HG03045 (cell line): Measurements from ENCODE around the gene KIAA0319L.
"Not testable (repeated sequence)": the region's sequence is repeated elsewhere in the genome, so short reads cannot be mapped to it uniquely, and the experiment has no call there.

Experiments used
- ATAC-seq: cut with Tn5 transposase; IDR thresholded peaks from one replicate; pipeline ENCODE4 v1.9.1; 2021; ENCODE audit warnings: mild to moderate bottlenecking, moderate library complexity; ENCODE audit not compliant: unreplicated experiment

KIAA0319L gene

GRCh38 chr1:35557118-35557610, at the start of gene KIAA0319L:
KIAA0319L (minus strand) TSS chr1:35557403; CDS start chr1:35554491, 2,912 bp downstream.
- ATAC-seq, result peak; percentile 79

DNA sequence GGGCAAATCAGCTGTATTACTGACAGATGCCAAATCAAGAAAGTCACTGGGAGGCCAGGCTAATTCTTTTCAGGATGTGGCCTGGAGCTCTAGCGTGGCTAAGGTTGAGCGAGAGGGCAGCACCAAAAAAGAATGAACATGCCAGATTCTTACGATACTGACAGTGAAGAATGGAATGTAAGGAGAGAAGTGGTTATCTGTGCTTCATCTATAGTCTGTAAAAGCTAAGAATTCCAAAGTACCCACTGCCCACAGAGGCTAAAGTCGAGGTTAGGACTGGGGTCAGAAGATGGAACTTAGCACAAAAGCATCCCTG, 48.6 kb upstream of the KIAA0319L start:
- no peak for ATAC-seq

DNA sequence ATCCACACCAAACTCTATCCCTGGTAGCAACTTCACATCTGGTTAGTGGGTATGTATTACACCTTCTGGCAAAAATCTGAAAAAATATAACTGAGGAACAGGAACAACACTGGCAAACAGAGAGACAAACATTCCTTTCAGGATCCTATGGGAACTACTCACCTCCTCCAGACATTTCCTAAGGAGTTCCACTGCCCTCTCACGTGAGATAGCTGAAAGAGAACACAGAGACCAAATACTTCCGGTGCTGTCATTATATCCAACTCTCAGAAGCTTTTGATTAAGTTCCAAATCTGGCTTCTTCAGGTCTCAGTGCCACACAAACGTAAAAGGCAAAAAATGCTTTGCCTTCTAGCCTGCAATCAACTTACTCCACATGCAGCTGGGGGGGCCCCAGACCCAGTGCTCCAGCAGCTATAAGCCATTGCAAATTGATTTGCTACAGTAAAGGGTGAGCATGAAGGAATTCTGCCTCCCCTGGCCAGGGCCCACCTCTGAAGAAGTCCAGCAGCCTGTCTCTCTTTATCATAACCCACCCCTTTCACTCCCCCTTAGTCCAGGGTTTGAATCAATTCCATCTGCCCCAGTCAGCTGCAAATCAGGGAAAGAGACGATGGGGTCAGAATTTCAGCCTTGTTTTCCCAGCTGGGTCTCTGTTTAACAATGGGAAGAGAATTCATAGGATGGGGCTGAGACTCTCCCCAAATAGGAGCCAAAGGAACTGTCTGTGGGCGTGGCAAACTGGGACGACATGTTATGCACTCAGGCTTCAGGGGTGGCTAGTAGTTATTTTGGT, 48.1 kb upstream of the KIAA0319L start:
- no peak for ATAC-seq

DNA sequence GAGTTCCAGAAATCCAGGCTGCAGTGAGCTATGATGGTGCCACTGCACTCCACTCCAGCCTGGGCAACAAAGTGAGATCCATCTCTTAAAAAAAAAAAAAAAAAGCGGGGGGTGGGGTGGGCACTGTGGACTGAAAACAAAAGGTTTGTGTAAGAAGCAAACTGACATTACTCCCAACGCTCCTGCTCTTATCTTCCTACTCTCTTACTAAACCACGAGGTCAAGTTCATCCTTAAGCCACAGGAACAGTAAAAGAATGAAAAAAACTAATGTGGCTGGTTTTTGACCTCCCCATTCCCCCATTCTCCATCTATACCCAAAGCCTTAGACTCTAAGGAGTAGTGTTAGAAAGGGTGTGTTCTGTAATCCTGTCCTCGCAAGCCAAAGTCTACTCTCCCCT, 46.7 kb upstream of the KIAA0319L start:
- no peak for ATAC-seq

GRCh38 chr1:35603468-35603867, 46.3 kb upstream of the KIAA0319L start:
- ATAC-seq, result no peak

DNA sequence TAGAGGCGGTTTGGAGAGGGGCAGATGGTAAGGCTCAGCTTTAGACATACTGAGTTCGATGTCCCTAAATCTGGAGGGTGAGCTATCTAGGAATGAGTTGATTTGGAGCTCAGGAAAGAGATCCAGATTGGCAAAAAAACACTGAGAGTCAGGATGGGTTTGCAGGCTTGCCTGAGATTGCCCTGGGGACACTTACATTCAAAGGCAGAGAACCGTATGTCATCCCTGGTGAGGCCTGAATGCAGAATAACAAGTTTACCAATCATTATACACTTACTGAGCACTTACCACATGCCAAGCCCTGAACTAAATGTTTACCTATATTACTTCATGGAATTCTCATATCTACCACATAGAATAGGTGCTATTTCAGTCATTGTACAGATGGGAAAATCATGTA, 43.4 kb upstream of the KIAA0319L start:
- no peak for ATAC-seq

GRCh38 chr1:35599411-35599810, 42.2 kb upstream of the KIAA0319L start:
- no peak for ATAC-seq

GRCh38 chr1:35598895-35599294, 41.7 kb upstream of the KIAA0319L start:
- ATAC-seq, result no peak

DNA sequence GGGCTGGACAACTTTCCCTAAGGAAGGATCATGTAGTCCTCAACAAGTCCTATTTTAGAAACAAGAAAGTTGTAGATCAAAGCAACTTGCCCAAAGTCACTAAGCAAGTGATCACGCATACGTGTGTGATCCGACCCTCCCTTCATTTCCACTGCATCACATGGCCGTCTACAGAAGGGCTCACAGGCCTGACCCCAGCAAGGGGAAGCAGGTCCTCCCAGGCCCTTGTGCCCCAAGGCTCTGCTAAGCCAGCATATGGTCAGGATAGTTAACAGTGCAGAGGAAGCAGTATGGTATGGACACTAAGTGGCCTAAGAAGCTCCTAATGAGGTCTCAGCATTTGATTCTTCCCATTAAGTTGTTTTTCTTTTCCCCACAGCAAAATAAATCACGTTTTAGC, 40.7 kb upstream of the KIAA0319L start:
- ATAC-seq, result no peak

DNA sequence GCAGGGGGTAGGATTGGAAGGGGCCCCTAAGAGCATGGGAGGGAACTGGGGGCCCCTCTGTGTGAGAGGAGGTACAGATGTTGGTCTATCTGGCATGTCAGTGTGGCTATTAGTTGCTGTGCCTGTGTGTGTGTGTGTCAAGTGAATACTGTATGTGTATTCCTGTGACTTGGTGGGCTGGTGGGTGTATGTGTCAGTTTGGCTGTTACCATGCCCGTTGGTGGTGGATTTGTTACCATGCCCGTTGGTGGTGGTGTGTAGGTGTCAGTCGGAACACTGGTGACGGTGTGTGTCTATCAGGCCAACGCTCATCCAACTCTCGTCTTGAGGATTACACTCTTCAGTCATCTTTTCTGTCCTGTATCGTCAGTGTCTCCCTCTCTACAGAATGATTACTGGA, 38.5 kb upstream of the KIAA0319L start:
- no peak for ATAC-seq

- ATAC-seq, result no peak
Measured at GRCh38 chr1:35594005-35594760, 37.0 kb upstream of the KIAA0319L start.

DNA sequence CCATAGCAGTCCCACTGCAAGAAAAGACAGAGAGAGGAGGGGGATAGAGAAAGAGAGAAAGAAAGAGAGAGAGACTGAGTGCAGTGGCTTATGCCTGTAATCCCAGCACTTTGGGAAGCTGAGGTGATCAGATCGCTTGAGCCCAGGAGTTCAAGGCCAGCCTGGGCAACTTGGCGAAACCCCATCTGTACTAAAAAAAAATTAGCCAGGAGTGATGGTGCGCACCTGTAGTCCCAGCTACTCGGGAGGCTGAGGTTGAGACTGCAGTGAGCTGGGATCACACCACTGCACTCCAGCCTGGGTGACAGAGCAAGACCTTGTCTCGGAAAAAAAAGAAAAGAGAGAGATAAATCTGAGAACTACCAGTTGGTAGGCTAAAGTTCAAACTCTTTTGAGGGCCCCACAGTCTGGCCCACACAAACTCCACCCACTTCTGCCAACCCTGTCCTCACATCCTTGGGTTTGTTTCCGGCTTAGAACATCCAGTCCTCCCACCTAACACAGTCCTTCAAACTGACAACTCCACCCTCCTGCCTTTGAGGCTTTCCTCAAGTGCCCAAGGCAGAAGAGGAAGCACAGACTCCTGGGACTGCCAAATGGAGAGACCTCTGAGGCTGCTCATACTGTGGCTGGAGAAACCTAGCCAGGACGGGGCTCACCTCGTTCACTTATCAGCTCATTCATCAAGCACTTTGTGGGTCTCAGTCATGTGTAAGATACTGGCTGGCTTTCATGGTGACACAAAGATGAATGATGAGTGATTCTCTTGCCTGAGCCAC, 36.0 kb upstream of the KIAA0319L start:
- ATAC-seq, result no peak

- ATAC-seq, result no peak
Measured at GRCh38 chr1:35591211-35591610, 34.0 kb upstream of the KIAA0319L start.

- ATAC-seq, result no peak
Measured at GRCh38 chr1:35590476-35591040, 33.4 kb upstream of the KIAA0319L start.

DNA sequence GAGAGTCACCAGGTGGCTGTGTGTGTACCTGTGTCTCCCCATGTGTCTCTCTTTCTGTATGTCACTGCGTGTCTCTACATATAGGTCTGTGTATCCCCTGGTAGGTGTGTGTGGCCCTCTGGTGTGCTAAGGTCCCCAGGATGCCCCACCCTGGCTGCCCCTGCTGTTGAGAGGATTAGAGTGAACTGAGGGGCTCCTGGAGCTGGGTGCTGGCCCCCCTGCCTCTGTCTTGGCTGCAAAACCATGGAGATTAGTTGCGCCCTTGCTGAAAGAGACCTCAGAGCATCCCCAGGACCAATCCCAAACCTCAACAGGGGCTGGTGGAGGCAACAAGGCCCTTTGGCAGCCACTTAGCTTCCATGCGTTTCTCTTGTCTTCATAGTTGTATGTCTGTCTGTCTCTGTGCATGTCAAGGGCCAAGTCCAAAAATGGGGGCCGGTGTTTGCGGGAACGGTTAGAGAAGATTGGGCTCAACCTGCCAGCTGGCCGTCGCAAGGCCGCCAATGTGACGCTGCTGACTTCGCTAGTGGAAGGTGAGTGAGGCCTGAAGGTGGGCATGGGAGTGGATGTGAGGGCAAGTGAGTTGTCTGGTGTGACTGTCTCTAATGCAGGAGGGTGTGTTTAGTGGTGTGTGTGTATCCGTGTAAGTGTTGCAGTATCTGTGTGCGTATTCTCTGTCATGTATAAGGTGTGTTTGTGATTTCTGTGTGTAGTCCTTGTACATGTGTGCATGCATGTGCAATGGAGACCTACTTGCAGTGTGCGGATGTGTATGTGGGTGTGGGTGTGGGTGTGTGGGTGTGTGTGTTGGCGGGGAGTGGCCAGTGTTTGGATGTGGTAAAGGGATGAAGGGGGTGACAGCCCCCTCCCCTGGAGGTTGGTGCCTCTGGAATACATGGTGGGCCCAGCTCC, 32.6 kb upstream of the KIAA0319L start:
- no peak for ATAC-seq

DNA sequence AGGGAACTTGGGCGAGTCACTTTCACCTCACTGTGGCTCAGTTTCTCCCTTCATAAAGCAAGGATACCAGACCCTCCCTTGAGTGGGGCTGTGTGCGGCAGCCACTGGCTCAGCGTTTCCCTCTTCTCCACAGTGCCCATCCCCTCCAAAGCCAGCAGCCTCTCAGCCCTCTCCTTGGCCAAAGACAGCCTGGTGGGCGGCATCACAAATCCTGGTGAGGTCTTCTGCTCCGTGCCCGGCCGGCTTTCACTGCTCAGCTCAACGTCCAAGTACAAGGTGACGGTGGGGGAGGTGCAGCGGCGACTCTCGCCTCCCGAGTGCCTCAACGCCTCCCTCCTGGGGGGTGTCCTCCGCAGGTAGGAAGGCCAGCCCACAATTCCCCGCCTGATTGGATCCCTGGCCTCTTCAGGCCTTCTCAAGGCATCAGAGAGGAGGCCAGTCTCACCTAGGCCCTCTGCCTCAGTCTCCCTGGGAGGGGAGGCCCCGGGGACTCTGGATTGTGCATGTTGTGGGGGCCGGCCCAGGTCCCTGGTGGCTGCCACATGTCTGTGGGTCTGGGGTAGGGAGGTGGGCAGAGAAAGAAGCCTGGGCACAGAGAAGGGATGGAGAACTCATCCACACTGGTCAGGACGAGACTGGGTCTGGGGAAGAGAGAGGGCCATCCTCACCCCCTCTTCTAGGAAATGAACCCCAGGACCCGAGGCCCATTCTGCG, 31.2 kb upstream of the KIAA0319L start:
- no peak for ATAC-seq

- ATAC-seq, result no peak
Measured at GRCh38 chr1:35587736-35588135, 30.5 kb upstream of the KIAA0319L start.

DNA sequence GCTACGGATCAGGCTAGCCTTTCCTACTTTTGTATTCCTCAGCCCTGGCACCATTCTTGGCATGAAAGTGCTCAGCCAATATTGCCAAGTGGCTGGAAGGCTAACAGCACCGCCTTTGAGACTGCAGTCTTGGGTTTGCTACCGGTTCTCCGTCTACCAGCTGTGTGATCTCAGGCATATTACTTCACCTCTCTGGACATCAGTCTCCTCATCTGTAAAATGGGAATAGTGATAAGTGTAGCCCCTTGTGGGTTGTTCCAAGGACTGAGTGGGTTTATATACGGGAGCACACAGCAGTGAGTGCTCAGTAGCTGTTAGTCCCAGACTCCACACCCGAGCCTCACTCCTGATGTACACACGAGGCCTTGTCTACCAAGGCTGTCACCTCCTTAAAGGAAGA, 29.6 kb upstream of the KIAA0319L start:
- ATAC-seq, result no peak

DNA sequence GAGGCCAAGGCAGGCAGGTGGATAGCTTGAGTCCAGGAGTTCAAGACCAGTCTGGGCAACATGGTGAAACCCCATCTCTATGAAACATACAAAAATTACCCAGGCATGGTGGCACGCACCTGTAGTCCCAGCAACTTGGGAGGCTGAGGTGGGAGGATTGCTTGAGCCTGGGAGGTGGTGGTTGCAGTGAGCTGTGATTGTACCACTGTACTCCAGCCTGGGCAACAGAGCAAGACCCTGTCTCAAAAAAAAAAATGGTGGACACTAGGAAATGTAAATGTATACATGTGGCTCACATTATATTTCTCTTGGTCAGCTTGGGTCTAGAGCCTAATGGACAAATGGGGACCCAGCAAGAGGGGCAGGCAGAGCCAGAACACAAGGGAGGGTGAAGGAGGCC, 28.6 kb upstream of the KIAA0319L start:
- not testable (repeated sequence) for ATAC-seq
